KMS-11 (cell line): ENCODE measurements around the gene ARHGEF26.

Source experiments
- H2AFZ ChIP-seq: fragments of 200-600 bp; sonication (generic); 2 replicates; pipeline ENCODE4 v1.6.1; 2016; ENCODE audit warnings: antibody characterized with exemption, mixed run types, low read depth
- H3K27ac ChIP-seq: fragments of 200-600 bp; sonication (generic); 2 replicates; pipeline ENCODE4 v1.6.1; 2016; ENCODE audit warnings: mild to moderate bottlenecking, mixed run types
- H3K27me3 ChIP-seq: fragments of 200-600 bp; sonication (generic); 2 replicates; pipeline ENCODE4 v1.6.1; 2017; ENCODE audit warnings: mild to moderate bottlenecking, low read depth, mixed run types, moderate library complexity; ENCODE audit not compliant: insufficient read depth
- H3K36me3 ChIP-seq: fragments of 200-600 bp; sonication (generic); 2 replicates; pipeline ENCODE4 v1.6.1; 2017; ENCODE audit warnings: mild to moderate bottlenecking, mixed run types; ENCODE audit not compliant: insufficient read depth
- H3K4me1 ChIP-seq: fragments of 200-600 bp; sonication (generic); 2 replicates; pipeline ENCODE4 v1.6.1; 2016; ENCODE audit warnings: mild to moderate bottlenecking, low read depth, mixed run types; ENCODE audit not compliant: poor library complexity, severe bottlenecking
- H3K4me2 ChIP-seq: fragments of 200-600 bp; sonication (generic); 2 replicates; pipeline ENCODE4 v1.7.0; 2016; ENCODE audit warnings: mild to moderate bottlenecking, mixed run types
- H3K4me3 ChIP-seq: fragments of 200-600 bp; sonication (generic); IDR thresholded peaks from 2 replicates; pipeline ENCODE4 v1.6.1; 2017; ENCODE audit warnings: low read depth, low read length, mixed read lengths; ENCODE audit not compliant: insufficient read depth
- H3K79me2 ChIP-seq: fragments of 200-600 bp; sonication (generic); 2 replicates; pipeline ENCODE4 v1.6.1; 2016; ENCODE audit warnings: low read depth, mixed run types; ENCODE audit not compliant: insufficient read depth
- H3K9ac ChIP-seq: fragments of 200-600 bp; sonication (generic); 2 replicates; pipeline ENCODE4 v1.6.1; 2016; ENCODE audit warnings: mild to moderate bottlenecking, mixed run types
- H4K20me1 ChIP-seq: fragments of 200-600 bp; sonication (generic); 2 replicates; pipeline ENCODE4 v1.6.1; 2016; ENCODE audit warnings: mild to moderate bottlenecking, mixed run types; ENCODE audit not compliant: insufficient read depth
- TF ChIP-seq, protein P1 (sequence below): fragments of 200-600 bp; sonication (generic); conservative IDR thresholded peaks from 2 replicates; pipeline ENCODE4 v1.6.1; 2017; ENCODE audit warnings: low read depth, mild to moderate bottlenecking, antibody characterized with exemption, low read length, moderate library complexity, mixed read lengths

Gene ARHGEF26

DNA sequence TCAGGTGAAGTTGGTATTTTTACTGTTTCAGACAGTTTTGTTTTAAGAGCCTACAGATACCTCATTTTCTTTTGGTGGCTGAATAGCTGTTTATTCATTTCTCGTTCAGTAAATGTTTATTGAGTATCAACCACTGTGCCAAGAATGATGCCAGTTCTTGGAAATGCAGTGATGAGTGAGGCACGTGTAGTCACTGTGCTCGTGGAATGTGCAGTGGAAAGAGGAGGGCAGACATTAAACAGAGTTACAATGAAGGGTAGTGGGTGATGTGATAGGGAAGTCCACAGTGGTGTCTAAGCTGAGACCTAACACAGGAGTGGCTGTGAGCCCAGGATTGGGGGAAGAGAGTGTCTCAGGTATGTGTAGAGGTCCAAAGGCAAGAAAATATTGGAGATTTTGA is 73.7 kb downstream of the ARHGEF26 start:
- TF ChIP-seq, protein P1, sequence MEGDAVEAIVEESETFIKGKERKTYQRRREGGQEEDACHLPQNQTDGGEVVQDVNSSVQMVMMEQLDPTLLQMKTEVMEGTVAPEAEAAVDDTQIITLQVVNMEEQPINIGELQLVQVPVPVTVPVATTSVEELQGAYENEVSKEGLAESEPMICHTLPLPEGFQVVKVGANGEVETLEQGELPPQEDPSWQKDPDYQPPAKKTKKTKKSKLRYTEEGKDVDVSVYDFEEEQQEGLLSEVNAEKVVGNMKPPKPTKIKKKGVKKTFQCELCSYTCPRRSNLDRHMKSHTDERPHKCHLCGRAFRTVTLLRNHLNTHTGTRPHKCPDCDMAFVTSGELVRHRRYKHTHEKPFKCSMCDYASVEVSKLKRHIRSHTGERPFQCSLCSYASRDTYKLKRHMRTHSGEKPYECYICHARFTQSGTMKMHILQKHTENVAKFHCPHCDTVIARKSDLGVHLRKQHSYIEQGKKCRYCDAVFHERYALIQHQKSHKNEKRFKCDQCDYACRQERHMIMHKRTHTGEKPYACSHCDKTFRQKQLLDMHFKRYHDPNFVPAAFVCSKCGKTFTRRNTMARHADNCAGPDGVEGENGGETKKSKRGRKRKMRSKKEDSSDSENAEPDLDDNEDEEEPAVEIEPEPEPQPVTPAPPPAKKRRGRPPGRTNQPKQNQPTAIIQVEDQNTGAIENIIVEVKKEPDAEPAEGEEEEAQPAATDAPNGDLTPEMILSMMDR = no peak
- Histone ChIP-seq H3K4me3 (no peak overlapping the region), H3K4me1 (no peaks in the 10 kb centered on the region), H4K20me1 (no peaks in the 10 kb centered on the region), H3K9ac (no peak overlapping the region), H3K27me3 (no peaks in the 10 kb centered on the region), H3K79me2 (no peaks in the 10 kb centered on the region), H3K27ac (no peak overlapping the region), H3K4me2 (no peak overlapping the region), H3K36me3 (no peaks in the 10 kb centered on the region), H2AFZ (no peak overlapping the region)

- Histone ChIP-seq H3K4me1 (no peaks in the 10 kb centered on the region), H3K36me3 (no peaks in the 10 kb centered on the region), H3K4me3 (no peak overlapping the region), H3K27me3 (no peaks in the 10 kb centered on the region), H3K4me2 (no peak overlapping the region), H4K20me1 (no peaks in the 10 kb centered on the region), H3K27ac (no peak overlapping the region), H2AFZ (no peak overlapping the region), H3K9ac (no peak overlapping the region), H3K79me2 (no peaks in the 10 kb centered on the region)
- TF ChIP-seq, protein P1 = no peak
These were observed 74.6 kb downstream of the ARHGEF26 start for GRCh38 chr3:154195620-154196356.

DNA sequence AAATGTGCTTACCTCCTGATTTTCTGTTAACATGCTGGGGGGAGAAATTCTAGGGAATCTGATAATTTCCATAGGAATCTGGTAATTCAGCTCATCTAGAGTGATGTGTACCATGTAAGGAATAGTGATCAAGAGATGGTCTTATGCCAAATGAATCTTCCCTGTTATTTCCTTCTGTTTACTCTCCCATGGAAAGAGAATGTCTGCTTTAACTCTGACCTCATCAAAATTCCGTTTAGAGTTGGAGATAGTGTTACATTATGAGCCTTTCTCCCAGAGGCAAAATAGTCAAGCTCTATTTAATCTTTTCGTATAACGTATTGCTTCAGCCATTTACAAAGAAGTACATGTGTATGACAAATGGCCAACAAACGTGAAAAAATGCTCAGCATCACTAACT is 76.6 kb downstream of the ARHGEF26 start:
- no peak overlapping the region for H3K27ac ChIP-seq
- H3K27me3 ChIP-seq = no peaks in the 10 kb centered on the region
- no peaks in the 10 kb centered on the region for H3K4me1 ChIP-seq
- no peak overlapping the region for H3K4me2 ChIP-seq
- H3K4me3 ChIP-seq = no peak overlapping the region
- no peaks in the 10 kb centered on the region for H3K79me2 ChIP-seq
- TF ChIP-seq, protein P1 = no peak
- H4K20me1 ChIP-seq = no peaks in the 10 kb centered on the region
- no peaks in the 10 kb centered on the region for H3K36me3 ChIP-seq
- H3K9ac ChIP-seq = no peak overlapping the region
- H2AFZ ChIP-seq = no peak overlapping the region

GRCh38 chr3:154209499-154209898 is 88.3 kb downstream of the ARHGEF26 start:
- H3K36me3 ChIP-seq = no peaks in the 10 kb centered on the region
- no peak overlapping the region for H3K4me2 ChIP-seq
- H2AFZ ChIP-seq = no peak overlapping the region
- TF ChIP-seq, protein P1 = no peak
- H3K9ac ChIP-seq = no peak overlapping the region
- H3K27me3 ChIP-seq = no peaks in the 10 kb centered on the region
- no peak overlapping the region for H3K4me3 ChIP-seq
- H3K4me1 ChIP-seq = no peaks in the 10 kb centered on the region
- H3K79me2 ChIP-seq = no peaks in the 10 kb centered on the region
- no peak overlapping the region for H3K27ac ChIP-seq
- H4K20me1 ChIP-seq = no peaks in the 10 kb centered on the region
